Measurements from ENCODE around the gene GUCD1. TPM values are rescaled to one million over a fixed set of nuclear protein-coding genes. Genes with fewer than 3 reads are reported as not detected.
A peak's percentile ranks its signal among the peaks of the same experiment; 100 is the strongest.

Gene GUCD1
- total and polyA plus RNA-seq, 2 of the 13 experiments (the other 11 are each of a cell fraction or from before 2014, with no cell fraction given): 128 to 245 TPM

DNA sequence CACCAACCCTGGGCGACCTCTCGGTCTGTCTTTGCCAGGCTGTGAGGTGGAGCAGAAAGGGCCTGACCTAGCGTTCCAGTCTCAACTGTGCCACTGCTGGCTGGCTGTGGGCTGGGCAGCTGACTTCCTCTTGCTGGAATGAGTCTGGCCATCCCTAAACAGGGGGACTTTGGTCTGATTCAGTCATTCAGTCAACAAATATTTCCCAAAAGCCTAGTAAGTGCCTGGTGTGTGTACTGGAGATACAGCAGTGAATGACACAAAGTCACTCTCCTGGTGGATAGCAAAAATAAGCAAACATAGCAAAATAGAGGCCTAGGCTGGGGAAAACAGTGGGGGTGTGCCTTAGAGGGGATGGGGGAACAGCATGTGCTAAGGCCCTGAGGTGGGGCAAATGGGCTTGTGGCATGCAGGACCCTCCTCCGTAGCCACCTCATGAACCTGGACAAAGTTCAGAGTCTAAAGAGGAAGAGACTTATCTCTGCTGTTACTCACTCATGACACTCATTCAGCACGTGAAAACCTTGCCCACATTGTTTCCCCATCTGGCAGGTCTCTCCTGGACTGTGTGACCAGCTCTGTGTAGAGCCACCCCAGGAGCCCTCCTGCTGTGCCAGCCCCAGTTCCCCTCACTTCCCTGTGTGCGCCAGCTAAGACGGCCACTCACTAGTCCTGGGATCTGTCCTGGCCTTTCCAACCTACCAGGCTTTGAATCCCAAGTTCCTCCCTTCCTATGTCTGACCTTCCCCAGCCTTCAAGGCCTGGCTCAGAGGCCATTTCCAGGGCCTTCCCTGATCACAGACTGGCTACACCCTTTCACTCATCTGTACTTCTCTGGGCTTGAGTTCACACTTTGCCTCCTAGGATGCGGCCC lies 4.7 kb downstream of the GUCD1 start (continued):
- TF ChIP-seq, protein P1, sequence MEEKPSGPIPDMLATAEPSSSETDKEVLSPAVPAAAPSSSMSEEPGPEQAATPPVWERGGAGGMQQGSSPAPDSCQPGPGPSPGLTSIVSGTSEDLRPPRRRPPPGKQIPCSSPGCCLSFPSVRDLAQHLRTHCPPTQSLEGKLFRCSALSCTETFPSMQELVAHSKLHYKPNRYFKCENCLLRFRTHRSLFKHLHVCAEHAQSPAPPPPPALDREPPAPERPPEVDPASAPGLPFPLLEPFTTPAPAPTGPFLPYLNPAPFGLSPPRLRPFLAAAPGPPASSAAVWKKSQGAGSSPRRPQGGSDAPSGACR (CRISPR knock-in tag; IDR thresholded peaks at IDR 0.05): peak; percentile 90
- TF ChIP-seq NFKBIZ (CRISPR knock-in tag; IDR thresholded peaks at IDR 0.05) (peak; percentile 47; the same call in 1 of the 2 replicates), SAP130 (CRISPR knock-in tag; IDR thresholded peaks at IDR 0.05; ENCODE audit: low read depth) (peak; percentile 86), HOXD1 (CRISPR knock-in tag; IDR thresholded peaks at IDR 0.05) (peak; percentile 47; the same call in 1 of the 2 replicates), ZSCAN30 (CRISPR knock-in tag; IDR thresholded peaks at IDR 0.05) (peak; percentile 45; the same call in 1 of the 2 replicates), ZSCAN9 (CRISPR knock-in tag; IDR thresholded peaks at IDR 0.05; ENCODE audit: borderline replicate concordance) (peak; percentile 82), MAFG (CRISPR knock-in tag; IDR thresholded peaks at IDR 0.05) (no peak), ZFP36L2 (CRISPR knock-in tag; IDR thresholded peaks at IDR 0.05) (no peak), ZNF687 (CRISPR knock-in tag; IDR thresholded peaks at IDR 0.05) (peak; percentile 94), CENPBD1 (CRISPR knock-in tag; IDR thresholded peaks at IDR 0.05; ENCODE audit: borderline replicate concordance, low read depth) (no peak), ZNF660 (CRISPR knock-in tag; IDR thresholded peaks at IDR 0.05; ENCODE audit: borderline replicate concordance, low read depth) (no peak), CBX1 (IDR thresholded peaks at IDR 0.05; ENCODE audit: low read depth) (no peak), HOXA3 (CRISPR knock-in tag; IDR thresholded peaks at IDR 0.05) (peak; percentile 81; the same call in 1 of the 2 replicates), ZNF775 (CRISPR knock-in tag; IDR thresholded peaks at IDR 0.05; ENCODE audit: borderline replicate concordance) (no peak), ZNF616 (CRISPR knock-in tag; IDR thresholded peaks at IDR 0.05; ENCODE audit: low read depth) (no peak), ZNF7 (CRISPR knock-in tag; IDR thresholded peaks at IDR 0.05) (no peak), E2F2 (CRISPR knock-in tag; IDR thresholded peaks at IDR 0.05; ENCODE audit: borderline replicate concordance) (peak; percentile 45; the same call in 1 of the 2 replicates), SATB2 (CRISPR knock-in tag; IDR thresholded peaks at IDR 0.05) (no peak), ZNF354B (CRISPR knock-in tag; IDR thresholded peaks at IDR 0.05) (0 out of 2 replicates have a peak, but pooled peaks have one; percentile 56)
- TF ChIP-seq, protein P2, sequence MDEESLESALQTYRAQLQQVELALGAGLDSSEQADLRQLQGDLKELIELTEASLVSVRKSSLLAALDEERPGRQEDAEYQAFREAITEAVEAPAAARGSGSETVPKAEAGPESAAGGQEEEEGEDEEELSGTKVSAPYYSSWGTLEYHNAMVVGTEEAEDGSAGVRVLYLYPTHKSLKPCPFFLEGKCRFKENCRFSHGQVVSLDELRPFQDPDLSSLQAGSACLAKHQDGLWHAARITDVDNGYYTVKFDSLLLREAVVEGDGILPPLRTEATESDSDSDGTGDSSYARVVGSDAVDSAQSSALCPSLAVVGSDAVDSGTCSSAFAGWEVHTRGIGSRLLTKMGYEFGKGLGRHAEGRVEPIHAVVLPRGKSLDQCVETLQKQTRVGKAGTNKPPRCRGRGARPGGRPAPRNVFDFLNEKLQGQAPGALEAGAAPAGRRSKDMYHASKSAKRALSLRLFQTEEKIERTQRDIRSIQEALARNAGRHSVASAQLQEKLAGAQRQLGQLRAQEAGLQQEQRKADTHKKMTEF (CRISPR knock-in tag; IDR thresholded peaks at IDR 0.05): peak; percentile 91
- TF ChIP-seq, protein P3, sequence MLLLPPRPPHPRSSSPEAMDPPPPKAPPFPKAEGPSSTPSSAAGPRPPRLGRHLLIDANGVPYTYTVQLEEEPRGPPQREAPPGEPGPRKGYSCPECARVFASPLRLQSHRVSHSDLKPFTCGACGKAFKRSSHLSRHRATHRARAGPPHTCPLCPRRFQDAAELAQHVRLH (CRISPR knock-in tag; IDR thresholded peaks at IDR 0.05; ENCODE audit: borderline replicate concordance, low read depth): peak; percentile 86
